Measurements from ENCODE around the gene LHFPL5.

- no peak for TF ChIP-seq CTCF (IDR thresholded peaks at IDR 0.05)
- TF ChIP-seq POLR2A (IDR thresholded peaks at IDR 0.05), result no peak
Observed at GRCh38 chr6:35787266-35788218, 17.6 kb upstream of the LHFPL5 start.

Data from esophagus squamous epithelium (tissue), 4 donors.